ENCODE data around the gene NFKBIB.

GRCh38 chr19:38900743-38901190 is 998 bp downstream of the NFKBIB start:
- TF ChIP-seq SMAD9 (CRISPR knock-in tag; IDR thresholded peaks at IDR 0.05) = no peak
- TF ChIP-seq, protein P1, sequence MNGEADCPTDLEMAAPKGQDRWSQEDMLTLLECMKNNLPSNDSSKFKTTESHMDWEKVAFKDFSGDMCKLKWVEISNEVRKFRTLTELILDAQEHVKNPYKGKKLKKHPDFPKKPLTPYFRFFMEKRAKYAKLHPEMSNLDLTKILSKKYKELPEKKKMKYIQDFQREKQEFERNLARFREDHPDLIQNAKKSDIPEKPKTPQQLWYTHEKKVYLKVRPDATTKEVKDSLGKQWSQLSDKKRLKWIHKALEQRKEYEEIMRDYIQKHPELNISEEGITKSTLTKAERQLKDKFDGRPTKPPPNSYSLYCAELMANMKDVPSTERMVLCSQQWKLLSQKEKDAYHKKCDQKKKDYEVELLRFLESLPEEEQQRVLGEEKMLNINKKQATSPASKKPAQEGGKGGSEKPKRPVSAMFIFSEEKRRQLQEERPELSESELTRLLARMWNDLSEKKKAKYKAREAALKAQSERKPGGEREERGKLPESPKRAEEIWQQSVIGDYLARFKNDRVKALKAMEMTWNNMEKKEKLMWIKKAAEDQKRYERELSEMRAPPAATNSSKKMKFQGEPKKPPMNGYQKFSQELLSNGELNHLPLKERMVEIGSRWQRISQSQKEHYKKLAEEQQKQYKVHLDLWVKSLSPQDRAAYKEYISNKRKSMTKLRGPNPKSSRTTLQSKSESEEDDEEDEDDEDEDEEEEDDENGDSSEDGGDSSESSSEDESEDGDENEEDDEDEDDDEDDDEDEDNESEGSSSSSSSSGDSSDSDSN (CRISPR knock-in tag; IDR thresholded peaks at IDR 0.05) = no peak
- TF ChIP-seq, protein P2, sequence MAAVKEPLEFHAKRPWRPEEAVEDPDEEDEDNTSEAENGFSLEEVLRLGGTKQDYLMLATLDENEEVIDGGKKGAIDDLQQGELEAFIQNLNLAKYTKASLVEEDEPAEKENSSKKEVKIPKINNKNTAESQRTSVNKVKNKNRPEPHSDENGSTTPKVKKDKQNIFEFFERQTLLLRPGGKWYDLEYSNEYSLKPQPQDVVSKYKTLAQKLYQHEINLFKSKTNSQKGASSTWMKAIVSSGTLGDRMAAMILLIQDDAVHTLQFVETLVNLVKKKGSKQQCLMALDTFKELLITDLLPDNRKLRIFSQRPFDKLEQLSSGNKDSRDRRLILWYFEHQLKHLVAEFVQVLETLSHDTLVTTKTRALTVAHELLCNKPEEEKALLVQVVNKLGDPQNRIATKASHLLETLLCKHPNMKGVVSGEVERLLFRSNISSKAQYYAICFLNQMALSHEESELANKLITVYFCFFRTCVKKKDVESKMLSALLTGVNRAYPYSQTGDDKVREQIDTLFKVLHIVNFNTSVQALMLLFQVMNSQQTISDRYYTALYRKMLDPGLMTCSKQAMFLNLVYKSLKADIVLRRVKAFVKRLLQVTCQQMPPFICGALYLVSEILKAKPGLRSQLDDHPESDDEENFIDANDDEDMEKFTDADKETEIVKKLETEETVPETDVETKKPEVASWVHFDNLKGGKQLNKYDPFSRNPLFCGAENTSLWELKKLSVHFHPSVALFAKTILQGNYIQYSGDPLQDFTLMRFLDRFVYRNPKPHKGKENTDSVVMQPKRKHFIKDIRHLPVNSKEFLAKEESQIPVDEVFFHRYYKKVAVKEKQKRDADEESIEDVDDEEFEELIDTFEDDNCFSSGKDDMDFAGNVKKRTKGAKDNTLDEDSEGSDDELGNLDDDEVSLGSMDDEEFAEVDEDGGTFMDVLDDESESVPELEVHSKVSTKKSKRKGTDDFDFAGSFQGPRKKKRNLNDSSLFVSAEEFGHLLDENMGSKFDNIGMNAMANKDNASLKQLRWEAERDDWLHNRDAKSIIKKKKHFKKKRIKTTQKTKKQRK (IDR thresholded peaks at IDR 0.05; ENCODE audit: low read length) = no peak
